K562 (cell line): ENCODE results near the gene PRCD. TPM values are rescaled to one million over a fixed set of nuclear protein-coding genes. Genes with fewer than 3 reads are reported as not detected.

Source experiments
- ATAC-seq: fragments of 200-7000 bp; cut with Tn5 transposase; 3 replicates; pipeline ENCODE4 v1.9.1; 2020; ENCODE audit warnings: moderate library complexity
- BruUV-seq: library from RNA; stranded (reverse); fragments of 400-500 nt; replicated peaks from 2 replicates; lab custom pipeline; 2021; lab: Mats Ljungman, UMichigan
- CTCF ChIA-PET: fragments of 300-600 bp; formaldehyde crosslinking; extraction: SDS; loops from one replicate; lab custom pipeline; 2021; ENCODE audit warnings: low intra/inter-chr PET ratio; lab: Yijun Ruan, JAX
- POLR2A ChIA-PET: fragments of 300-600, 350-650 bp; sonication (Branson Sonifier 250); formaldehyde crosslinking; extraction: SDS; loops from one replicate; lab custom pipeline; 2021; ENCODE audit warnings: antibody characterized with exemption, inconsistent platforms; lab: Yijun Ruan, JAX
- DNase-seq, 4 experiments: peaks; one replicate each; pipeline versions ENCODE4 v3.0.0 to v3.0.0-alpha.2; 2011 to 2018; ENCODE audit warnings: low spot score in 3 of 4, mixed read lengths in 3 of 4; ENCODE audit errors: extremely low read depth in 1 of 4
- FAIRE-seq: peaks from 2 replicates; lab custom pipeline; 2011; peaks lifted over from hg19 to GRCh38; lab: Jason Lieb, UNC
- H2AFZ ChIP-seq: 2 replicates; pipeline ENCODE4 v1.6.0; 2011; ENCODE audit warnings: low read depth, low read length, control low read depth, inconsistent platforms
- H3K27ac ChIP-seq: fragments of 200-600 bp; 3 replicates; pipeline ENCODE4 v1.8.0; 2011; ENCODE audit warnings: low read depth, mild to moderate bottlenecking, control low read depth, inconsistent platforms, low read length, moderate library complexity, mixed read lengths; ENCODE audit errors: extremely low read depth
- H3K27me3 ChIP-seq, 2 experiments: fragments of 300-600 bp in 1 of 2; 2 replicates in 1 of 2; 3 replicates in 1 of 2; pipeline versions ENCODE4 v1.6.0 to v1.8.0; 2011; ENCODE audit warnings: inconsistent platforms in 2 of 2, low read length in 2 of 2, mild to moderate bottlenecking in 1 of 2, mixed read lengths in 1 of 2, moderate library complexity in 1 of 2; ENCODE audit not compliant: control insufficient read depth in 2 of 2, insufficient read depth in 2 of 2
- H3K36me3 ChIP-seq: fragments of 300-600 bp; 3 replicates; pipeline ENCODE4 v1.8.0; 2011; ENCODE audit warnings: mild to moderate bottlenecking, low read length, inconsistent platforms; ENCODE audit not compliant: control insufficient read depth, insufficient read depth
- H3K4me1 ChIP-seq, 2 experiments: fragments of 200-600 bp in 1 of 2; replicated peaks in 1 of 2; 2 replicates in 1 of 2; 3 replicates in 1 of 2; pipeline versions ENCODE4 v1.5.1 to v1.8.0; 2011; ENCODE audit warnings: inconsistent platforms in 2 of 2, low read length in 2 of 2, mild to moderate bottlenecking in 1 of 2, mixed read lengths in 1 of 2, moderate library complexity in 1 of 2; ENCODE audit not compliant: control insufficient read depth in 2 of 2, insufficient read depth in 2 of 2
- H3K4me2 ChIP-seq: 2 replicates; pipeline ENCODE4 v1.6.1; 2011; ENCODE audit warnings: low read length, control low read depth, inconsistent platforms, mixed read lengths; ENCODE audit not compliant: insufficient read depth
- H3K4me3 ChIP-seq: fragments of 200-600 bp; sonication (generic), shearing (Covaris generic); 2 replicates; pipeline ENCODE4 v1.5.1; 2016; ENCODE audit warnings: control low read depth, inconsistent platforms
- H3K79me2 ChIP-seq: fragments of 200-600 bp; 3 replicates; pipeline ENCODE4 v1.8.0; 2011; ENCODE audit warnings: low read length, inconsistent platforms; ENCODE audit not compliant: control insufficient read depth, insufficient read depth
- H3K9ac ChIP-seq, 2 experiments: 2 replicates each; pipeline versions ENCODE4 v1.6.0 to v1.6.1; 2011; ENCODE audit warnings: low read depth in 2 of 2, low read length in 2 of 2, control low read depth in 1 of 2, inconsistent platforms in 1 of 2, mild to moderate bottlenecking in 1 of 2, mixed read lengths in 1 of 2; ENCODE audit not compliant: insufficient read depth in 1 of 2
- H3K9me1 ChIP-seq: one replicate; pipeline ENCODE4 v1.6.0; 2011; ENCODE audit warnings: inconsistent platforms, mild to moderate bottlenecking, low read length, moderate library complexity; ENCODE audit not compliant: control insufficient read depth, insufficient read depth
- H3K9me3 ChIP-seq: replicated peaks from 2 replicates; pipeline ENCODE4 v1.5.1; 2011; ENCODE audit warnings: low read depth, low read length, inconsistent platforms; ENCODE audit not compliant: control insufficient read depth, insufficient read depth
- H4K20me1 ChIP-seq: replicated peaks from 2 replicates; pipeline ENCODE4 v1.6.1; 2011; ENCODE audit warnings: low read length, inconsistent platforms, mixed read lengths; ENCODE audit not compliant: control insufficient read depth, insufficient read depth
- CLOCK ChIP-seq: fragments of 250-450 bp; sonication (Bioruptor Pico); IDR thresholded peaks from 2 replicates; pipeline ENCODE4 v1.4.0; 2020; ENCODE audit warnings: mild to moderate bottlenecking, moderate library complexity, borderline replicate concordance
- ZMIZ1 ChIP-seq, 2 experiments: fragments of 150-350 bp in 1 of 2; IDR thresholded peaks; 2 replicates each; pipeline ENCODE4 v1.6.1; 2012 to 2016; ENCODE audit warnings: low read depth in 2 of 2, low read length in 2 of 2, mild to moderate bottlenecking in 1 of 2, moderate library complexity in 1 of 2
- ZNF3 ChIP-seq: fragments of 250-450 bp; sonication (Bioruptor Pico); IDR thresholded peaks from 2 replicates; pipeline ENCODE4 v1.5.0; 2021; ENCODE audit warnings: mild to moderate bottlenecking, moderate library complexity
- ZNF75A ChIP-seq: fragments of 450-650 bp; formaldehyde crosslinking; IDR thresholded peaks from 2 replicates; pipeline ENCODE4 v1.4.0; 2020; ENCODE audit warnings: mild to moderate bottlenecking
- WGBS: fragments of 100-300 bp; shearing (Covaris generic); methylation state at CpG from one replicate; pipeline ENCODE4 v1.1.6; 2016; ENCODE audit warnings: low coverage, mixed read lengths; ENCODE audit not compliant: insufficient coverage; ENCODE audit errors: missing lambda C conversion rate; 5-methylcytosine and 5-hydroxymethylcytosine counted together
- in situ Hi-C: fragments of 300-500 bp; cut with MboI; formaldehyde crosslinking; loops from 4 replicates; pipeline ENCODE4 v1.15.0; 2018; ENCODE audit warnings: inconsistent platforms, mixed read lengths
- intact Hi-C: fragments of 100-400 bp; cut with micrococcal nuclease; formaldehyde crosslinking; loops from 2 replicates; pipeline ENCODE4 v1.14.2; 2022
- polyA plus RNA-seq, 8 experiments: library from polyadenylated mRNA; depleted of rRNA in 4 of 8; stranded (reverse) in 5 of 8; unstranded in 3 of 8; fragments of >200 nt; fragmentation: Nextera tagmentation in 2 of 8; fragmentation: Illumina TruSeq in 1 of 8; extraction: Ambion mirVana in 2 of 8; extraction: Trizol in 1 of 8; gene quantifications; 2 replicates each; pipeline versions ENCODE4 v1.2.1 to v1.2.3, GENCODE V29; 2011 to 2014; ENCODE audit warnings: inconsistent platforms in 1 of 8, missing spikeins in 1 of 8
- total RNA-seq, 7 experiments: library from RNA; depleted of rRNA in 6 of 7; stranded (reverse); fragments of >200 nt in 6 of 7; fragmentation: Illumina TruSeq in 2 of 7; extraction: Trizol in 2 of 7; gene quantifications; 2 replicates each; pipeline versions ENCODE4 v1.2.1 to v1.2.3, GENCODE V29; 2011 to 2021; ENCODE audit warnings: low replicate concordance in 1 of 7

The PRCD gene
- total and polyA plus RNA-seq, 9 of the 15 experiments (the other 6 are each of a cell fraction or from before 2014, with no cell fraction given): 0.20 to 0.25 (median 0.21) TPM; not detected in 6

- H3K4me2 ChIP-seq: no peak overlapping the region
- FAIRE-seq: no peak
- ChIA-PET CTCF (no interaction called here), POLR2A (interaction anchor here (1.1 to 2.8 kb wide), 4 partner anchors 12 to 22 kb away, joined by 3 to 29 read pairs (median 4); no protein-coding TSS in a partner anchor)
- in situ Hi-C loops (no loop called here), intact Hi-C loops (no loop called here)
- DNase-seq: no peak
- H3K27me3 ChIP-seq: no peaks in the 10 kb centered on the region
- no peaks in the 10 kb centered on the region for H3K79me2 ChIP-seq
- H3K9me1 ChIP-seq: no peaks in the 10 kb centered on the region
- no peaks in the 10 kb centered on the region for H3K36me3 ChIP-seq
- no peak overlapping the region for H2AFZ ChIP-seq
- H3K9ac ChIP-seq: no peak overlapping the region
- no peaks in the 10 kb centered on the region for H4K20me1 ChIP-seq
- H3K4me3 ChIP-seq: no peak overlapping the region
- 100% methylated on average over 1 of the region's 2 CpGs for WGBS
- peaks cover 16% of the 10 kb centered on the region in 2 experiments for H3K4me1 ChIP-seq
- BruUV-seq: no TSS peak
- H3K27ac ChIP-seq: no peak overlapping the region
- H3K9me3 ChIP-seq: no peaks in the 10 kb centered on the region
- no peak for ATAC-seq
- no peak for TF ChIP-seq ZNF3 (CRISPR knock-in tag)
- TF ChIP-seq ZMIZ1 (IDR thresholded peaks at IDR 0.05; ENCODE audit: low read depth in 2 of 2, low read length in 2 of 2): no peak
- no peak for TF ChIP-seq CLOCK
- no peak for TF ChIP-seq ZNF75A (CRISPR knock-in tag)
Observed at GRCh38 chr17:76579281-76579680, 39.4 kb downstream of the PRCD start.
